Loucy (cell line): ENCODE measurements around the gene THRAP3.
"Not testable (repeated sequence)": the region's sequence is repeated elsewhere in the genome, so short reads cannot be mapped to it uniquely, and the experiment has no call there.

Experiments used
- H2AFZ ChIP-seq: fragments of 200-600 bp; sonication (generic); 2 replicates; pipeline ENCODE4 v1.6.0; 2016; ENCODE audit warnings: antibody characterized with exemption, mild to moderate bottlenecking, low read length, moderate library complexity
- H3F3A ChIP-seq: fragments of 200-600 bp; 2 replicates; pipeline ENCODE4 v1.6.0; 2016; ENCODE audit warnings: antibody characterized with exemption, low read depth, mild to moderate bottlenecking
- H3K27me3 ChIP-seq: fragments of 200-600 bp; sonication (generic); 2 replicates; pipeline ENCODE4 v1.6.1; 2014; ENCODE audit warnings: low read length, mild to moderate bottlenecking; ENCODE audit not compliant: insufficient read depth, poor library complexity, severe bottlenecking
- H3K36me3 ChIP-seq: fragments of 200-600 bp; sonication (generic); 2 replicates; pipeline ENCODE4 v1.6.1; 2016; ENCODE audit warnings: low read length; ENCODE audit not compliant: insufficient read depth
- H3K4me1 ChIP-seq: fragments of 200-600 bp; sonication (generic); 2 replicates; pipeline ENCODE4 v1.5.1; 2014; ENCODE audit warnings: low read length, mild to moderate bottlenecking; ENCODE audit not compliant: insufficient read depth, poor library complexity, severe bottlenecking
- H3K4me2 ChIP-seq: fragments of 200-600 bp; sonication (generic); 2 replicates; pipeline ENCODE4 v1.6.0; 2014; ENCODE audit warnings: antibody characterized with exemption, low read length, low read depth, mild to moderate bottlenecking; ENCODE audit not compliant: poor library complexity, severe bottlenecking
- H3K4me3 ChIP-seq: fragments of 200-600 bp; sonication (generic); 2 replicates; pipeline ENCODE4 v1.5.1; 2014; ENCODE audit warnings: low read length, mild to moderate bottlenecking, mixed read lengths; ENCODE audit not compliant: poor library complexity, severe bottlenecking
- H3K79me2 ChIP-seq: fragments of 200-600 bp; sonication (generic); 2 replicates; pipeline ENCODE4 v1.6.1; 2014; ENCODE audit warnings: low read length; ENCODE audit not compliant: insufficient read depth
- H3K9ac ChIP-seq: fragments of 200-600 bp; sonication (generic); 2 replicates; pipeline ENCODE4 v1.6.0; 2014; ENCODE audit warnings: mild to moderate bottlenecking, low read depth, low read length, moderate library complexity; ENCODE audit not compliant: poor library complexity, severe bottlenecking
- H3K9me2 ChIP-seq: fragments of 200-600 bp; sonication (generic); replicated peaks from 2 replicates; pipeline ENCODE4 v1.6.1; 2016; ENCODE audit warnings: low read depth, low read length, mixed read lengths
- H3K9me3 ChIP-seq: fragments of 200-600 bp; sonication (generic); 2 replicates; pipeline ENCODE4 v1.6.1; 2014; ENCODE audit warnings: mild to moderate bottlenecking, antibody characterized with exemption, low read length, low read depth; ENCODE audit not compliant: insufficient read depth
- H4K20me1 ChIP-seq: fragments of 200-600 bp; sonication (generic); 2 replicates; pipeline ENCODE4 v1.6.0; 2014; ENCODE audit warnings: antibody characterized with exemption, low read length, mild to moderate bottlenecking; ENCODE audit not compliant: insufficient read depth, poor library complexity, severe bottlenecking
- EZH2phosphoT487 ChIP-seq: fragments of 200-600 bp; IDR thresholded peaks from 2 replicates; pipeline ENCODE4 v1.6.1; 2018; ENCODE audit warnings: antibody characterized with exemption, mild to moderate bottlenecking, moderate library complexity, borderline replicate concordance
- TF ChIP-seq, protein P1 (sequence below): fragments of 200-600 bp; sonication (generic); conservative IDR thresholded peaks from 2 replicates; pipeline ENCODE4 v1.5.1; 2014; ENCODE audit warnings: mild to moderate bottlenecking, antibody characterized with exemption, low read length

The THRAP3 gene

DNA sequence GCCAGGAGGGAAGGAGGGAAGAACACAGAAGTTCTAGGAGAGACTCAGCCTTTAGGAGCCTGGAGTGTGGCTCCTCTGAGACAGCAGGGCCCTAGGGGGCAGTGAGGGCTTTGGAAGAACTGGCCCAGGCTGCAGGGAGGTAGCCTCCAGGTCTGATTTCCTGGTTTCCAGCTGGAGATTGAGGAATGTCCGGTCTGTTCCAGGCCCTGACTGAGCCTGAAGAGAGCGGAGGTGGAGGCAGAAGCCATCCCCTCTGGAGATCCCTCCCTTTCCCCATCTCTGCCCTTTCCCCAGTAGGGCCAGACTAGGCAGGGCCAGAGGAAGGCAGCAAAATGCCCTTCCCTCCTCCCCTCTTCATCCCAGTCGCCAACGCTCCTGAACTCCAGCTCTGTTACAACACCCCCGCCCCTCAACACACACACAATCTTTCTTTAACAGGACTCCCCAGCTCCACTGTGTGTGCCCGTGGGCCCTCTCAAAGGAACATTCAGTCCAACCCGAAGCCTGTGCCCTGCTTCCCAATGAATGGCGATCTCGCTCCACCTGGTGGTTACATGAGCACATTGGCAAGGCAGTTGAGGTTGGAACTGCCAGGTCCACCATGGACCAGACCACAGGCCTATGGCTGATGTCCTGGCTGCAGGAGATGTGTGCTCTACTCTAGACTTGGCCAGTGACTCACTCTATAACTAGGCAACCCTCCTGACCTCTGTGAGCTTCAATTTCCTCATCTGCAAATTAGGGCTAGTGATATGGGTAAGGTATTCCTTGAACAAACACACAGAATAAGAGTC, 36.2 kb upstream of the THRAP3 start:
- no peaks in the 10 kb centered on the region for H3F3A ChIP-seq
- H3K27me3 ChIP-seq: no peaks in the 10 kb centered on the region
- H3K4me3 ChIP-seq: no peak overlapping the region
- H3K9me2 ChIP-seq: no peaks in the 10 kb centered on the region
- peak overlapping the region; percentile 23 for H3K9ac ChIP-seq
- H3K9me3 ChIP-seq: no peaks in the 10 kb centered on the region
- H4K20me1 ChIP-seq: no peaks in the 10 kb centered on the region
- peak overlapping the region; percentile 96 for H2AFZ ChIP-seq
- TF ChIP-seq, protein P1, sequence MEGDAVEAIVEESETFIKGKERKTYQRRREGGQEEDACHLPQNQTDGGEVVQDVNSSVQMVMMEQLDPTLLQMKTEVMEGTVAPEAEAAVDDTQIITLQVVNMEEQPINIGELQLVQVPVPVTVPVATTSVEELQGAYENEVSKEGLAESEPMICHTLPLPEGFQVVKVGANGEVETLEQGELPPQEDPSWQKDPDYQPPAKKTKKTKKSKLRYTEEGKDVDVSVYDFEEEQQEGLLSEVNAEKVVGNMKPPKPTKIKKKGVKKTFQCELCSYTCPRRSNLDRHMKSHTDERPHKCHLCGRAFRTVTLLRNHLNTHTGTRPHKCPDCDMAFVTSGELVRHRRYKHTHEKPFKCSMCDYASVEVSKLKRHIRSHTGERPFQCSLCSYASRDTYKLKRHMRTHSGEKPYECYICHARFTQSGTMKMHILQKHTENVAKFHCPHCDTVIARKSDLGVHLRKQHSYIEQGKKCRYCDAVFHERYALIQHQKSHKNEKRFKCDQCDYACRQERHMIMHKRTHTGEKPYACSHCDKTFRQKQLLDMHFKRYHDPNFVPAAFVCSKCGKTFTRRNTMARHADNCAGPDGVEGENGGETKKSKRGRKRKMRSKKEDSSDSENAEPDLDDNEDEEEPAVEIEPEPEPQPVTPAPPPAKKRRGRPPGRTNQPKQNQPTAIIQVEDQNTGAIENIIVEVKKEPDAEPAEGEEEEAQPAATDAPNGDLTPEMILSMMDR: peak; percentile 92
- TF ChIP-seq EZH2phosphoT487: no peak
- no peaks in the 10 kb centered on the region for H3K4me1 ChIP-seq
- no peaks in the 10 kb centered on the region for H3K36me3 ChIP-seq
- no peaks in the 10 kb centered on the region for H3K79me2 ChIP-seq
- peak overlapping the region; percentile 48 for H3K4me2 ChIP-seq

DNA sequence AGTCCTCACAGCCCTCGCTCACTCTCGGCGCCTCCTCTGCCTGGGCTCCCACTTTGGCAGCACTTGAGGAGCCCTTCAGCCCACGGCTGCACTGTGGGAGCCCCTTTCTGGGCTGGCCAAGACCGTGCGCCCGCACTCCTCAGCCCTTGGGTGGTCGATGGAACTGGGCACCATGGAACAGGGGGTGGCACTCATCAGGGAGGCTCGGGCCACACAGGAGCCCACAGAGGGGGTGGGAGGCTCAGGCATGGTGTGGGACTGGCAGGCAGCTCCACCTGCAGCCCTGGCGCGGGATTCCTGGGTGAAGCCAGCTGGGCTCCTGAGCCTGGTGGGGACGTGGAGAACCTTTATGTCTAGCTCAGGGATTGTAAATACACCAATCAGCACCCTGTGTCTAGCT, 27.4 kb upstream of the THRAP3 start:
- H3K9me2 ChIP-seq, H3K27me3 ChIP-seq, H3K9ac ChIP-seq, H3K9me3 ChIP-seq, H3K4me1 ChIP-seq, H3K36me3 ChIP-seq, H2AFZ ChIP-seq, H3K79me2 ChIP-seq, H3K4me2 ChIP-seq, H3F3A ChIP-seq, H4K20me1 ChIP-seq, H3K4me3 ChIP-seq: not testable (repeated sequence)

DNA sequence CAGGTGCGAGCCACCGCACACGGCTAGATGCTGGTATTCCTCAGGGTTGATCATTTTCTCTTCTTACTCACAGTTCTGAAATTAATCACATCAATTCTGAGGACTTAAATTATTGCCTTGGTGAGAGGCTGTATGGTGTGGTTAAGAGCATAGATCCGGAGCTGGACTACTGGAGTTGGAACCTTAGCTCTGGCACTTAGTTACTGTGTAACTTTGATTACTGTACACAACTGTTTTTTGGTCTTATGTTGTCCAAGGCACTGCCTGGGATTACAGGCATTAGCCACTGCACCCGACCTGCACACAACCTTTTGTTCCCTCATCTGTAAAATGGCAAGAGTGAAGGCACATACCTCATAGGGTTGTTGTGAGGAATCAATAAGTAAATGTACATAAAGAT, 25.6 kb upstream of the THRAP3 start:
- no peaks in the 10 kb centered on the region for H3K27me3 ChIP-seq
- no peaks in the 10 kb centered on the region for H3K9me3 ChIP-seq
- H3K36me3 ChIP-seq: no peaks in the 10 kb centered on the region
- H3K4me3 ChIP-seq: no peak overlapping the region
- no peak overlapping the region for H2AFZ ChIP-seq
- no peak overlapping the region for H3K9ac ChIP-seq
- TF ChIP-seq EZH2phosphoT487: no peak
- TF ChIP-seq, protein P1: no peak
- H3K4me1 ChIP-seq: no peaks in the 10 kb centered on the region
- no peaks in the 10 kb centered on the region for H3K9me2 ChIP-seq
- no peaks in the 10 kb centered on the region for H4K20me1 ChIP-seq
- no peaks in the 10 kb centered on the region for H3F3A ChIP-seq
- H3K79me2 ChIP-seq: no peaks in the 10 kb centered on the region
- no peak overlapping the region for H3K4me2 ChIP-seq
